HEK293 (cell line): ENCODE data around the gene OR1M1.

Experiments
- GLI2 ChIP-seq: fragments of 450-650 bp; formaldehyde crosslinking; IDR thresholded peaks from 2 replicates; pipeline ENCODE4; 2017; ENCODE audit warnings: missing biosample characterization, missing genetic modification characterization, low read depth, borderline replicate concordance
- IKZF3 ChIP-seq: fragments of 450-650 bp; IDR thresholded peaks from 2 replicates; pipeline ENCODE4 v1.5.0; 2018; ENCODE audit warnings: missing biosample characterization, mild to moderate bottlenecking, missing genetic modification characterization, moderate library complexity
- KLF1 ChIP-seq: fragments of 450-650 bp; formaldehyde crosslinking; IDR thresholded peaks from 2 replicates; pipeline ENCODE4 v1.5.1; 2016; ENCODE audit warnings: missing biosample characterization, missing genetic modification characterization
- KLF7 ChIP-seq: fragments of 450-650 bp; formaldehyde crosslinking; IDR thresholded peaks from 2 replicates; pipeline ENCODE4 v1.5.1; 2016; ENCODE audit warnings: missing biosample characterization, missing genetic modification characterization, borderline replicate concordance
- KLF8 ChIP-seq: fragments of 450-650 bp; formaldehyde crosslinking; IDR thresholded peaks from 2 replicates; pipeline ENCODE4 v1.5.1; 2016; ENCODE audit warnings: missing biosample characterization, missing genetic modification characterization
- PBX3 ChIP-seq: sonication (generic); formaldehyde crosslinking; IDR thresholded peaks from 2 replicates; pipeline ENCODE4 v1.8.1; 2022; ENCODE audit warnings: mild to moderate bottlenecking, moderate library complexity, missing genetic modification reagents
- PRDM1 ChIP-seq: fragments of 450-650 bp; formaldehyde crosslinking; IDR thresholded peaks from 2 replicates; pipeline ENCODE4; 2016; ENCODE audit warnings: missing biosample characterization, missing genetic modification characterization
- PRDM10 ChIP-seq: fragments of 450-650 bp; formaldehyde crosslinking; IDR thresholded peaks from 2 replicates; pipeline ENCODE4 v1.5.1; 2016; ENCODE audit warnings: missing biosample characterization, missing genetic modification characterization
- SP2 ChIP-seq: fragments of 450-650 bp; formaldehyde crosslinking; IDR thresholded peaks from 2 replicates; pipeline ENCODE4 v1.5.1; 2016; ENCODE audit warnings: missing biosample characterization, missing genetic modification characterization
- SP7 ChIP-seq: fragments of 450-650 bp; formaldehyde crosslinking; IDR thresholded peaks from 2 replicates; pipeline ENCODE4 v1.5.1; 2016; ENCODE audit warnings: missing biosample characterization, missing genetic modification characterization
- YY2 ChIP-seq: fragments of 450-650 bp; formaldehyde crosslinking; IDR thresholded peaks from 2 replicates; pipeline ENCODE4 v1.5.1; 2016; ENCODE audit warnings: missing biosample characterization, missing genetic modification characterization
- ZBTB44 ChIP-seq: fragments of 450-650 bp; IDR thresholded peaks from 2 replicates; pipeline ENCODE4 v1.5.1; 2018; ENCODE audit warnings: missing biosample characterization, mild to moderate bottlenecking, missing genetic modification characterization
- ZBTB48 ChIP-seq: fragments of 450-650 bp; formaldehyde crosslinking; IDR thresholded peaks from 2 replicates; pipeline ENCODE4 v1.5.1; 2016; ENCODE audit warnings: missing biosample characterization, missing genetic modification characterization
- ZBTB8A ChIP-seq: fragments of 450-650 bp; formaldehyde crosslinking; IDR thresholded peaks from 2 replicates; pipeline ENCODE4 v1.5.1; 2016; ENCODE audit warnings: missing biosample characterization, missing genetic modification characterization
- ZFHX2 ChIP-seq: fragments of 450-650 bp; formaldehyde crosslinking; conservative IDR thresholded peaks from 2 replicates; pipeline ENCODE4 v1.5.1; 2016; ENCODE audit warnings: missing biosample characterization, missing genetic modification characterization
- ZNF121 ChIP-seq: fragments of 450-650 bp; formaldehyde crosslinking; IDR thresholded peaks from 2 replicates; pipeline ENCODE4 v1.5.1; 2016; ENCODE audit warnings: missing biosample characterization, missing genetic modification characterization
- ZNF146 ChIP-seq: fragments of 450-650 bp; formaldehyde crosslinking; IDR thresholded peaks from 2 replicates; pipeline ENCODE4 v1.5.1; 2016; ENCODE audit warnings: missing biosample characterization, missing genetic modification characterization
- ZNF169 ChIP-seq: fragments of 450-650 bp; formaldehyde crosslinking; IDR thresholded peaks from 2 replicates; pipeline ENCODE4 v1.5.1; 2016; ENCODE audit warnings: missing biosample characterization, missing genetic modification characterization
- ZNF18 ChIP-seq: fragments of 450-650 bp; formaldehyde crosslinking; IDR thresholded peaks from 2 replicates; pipeline ENCODE4 v1.5.1; 2016; ENCODE audit warnings: missing biosample characterization, missing genetic modification characterization
- ZNF2 ChIP-seq: fragments of 450-650 bp; formaldehyde crosslinking; IDR thresholded peaks from 2 replicates; pipeline ENCODE4 v1.5.1; 2016; ENCODE audit warnings: missing biosample characterization, missing genetic modification characterization
- ZNF202 ChIP-seq: fragments of 450-650 bp; formaldehyde crosslinking; IDR thresholded peaks from 2 replicates; pipeline ENCODE4 v1.5.1; 2016; ENCODE audit warnings: missing biosample characterization, missing genetic modification characterization, borderline replicate concordance
- ZNF214 ChIP-seq: fragments of 450-650 bp; formaldehyde crosslinking; IDR thresholded peaks from 2 replicates; pipeline ENCODE4 v1.5.1; 2017; ENCODE audit warnings: missing biosample characterization, mild to moderate bottlenecking, missing genetic modification characterization, borderline replicate concordance
- ZNF239 ChIP-seq: fragments of 450-650 bp; formaldehyde crosslinking; IDR thresholded peaks from 2 replicates; pipeline ENCODE4 v1.5.1; 2016; ENCODE audit warnings: missing biosample characterization, missing genetic modification characterization
- ZNF311 ChIP-seq: fragments of 450-650 bp; formaldehyde crosslinking; IDR thresholded peaks from 2 replicates; pipeline ENCODE4 v1.5.1; 2017; ENCODE audit warnings: missing biosample characterization, missing genetic modification characterization, borderline replicate concordance
- ZNF350 ChIP-seq: fragments of 450-650 bp; formaldehyde crosslinking; IDR thresholded peaks from 2 replicates; pipeline ENCODE4 v1.5.0; 2017; ENCODE audit warnings: missing biosample characterization, mild to moderate bottlenecking, missing genetic modification characterization
- ZNF544 ChIP-seq: fragments of 450-650 bp; formaldehyde crosslinking; IDR thresholded peaks from 2 replicates; pipeline ENCODE4 v1.5.0; 2017; ENCODE audit warnings: missing biosample characterization, missing genetic modification characterization
- ZNF548 ChIP-seq: fragments of 450-650 bp; formaldehyde crosslinking; IDR thresholded peaks from 2 replicates; pipeline ENCODE4 v1.5.1; 2016; ENCODE audit warnings: missing biosample characterization, missing genetic modification characterization
- ZNF560 ChIP-seq: fragments of 450-650 bp; formaldehyde crosslinking; IDR thresholded peaks from 2 replicates; pipeline ENCODE4 v1.5.1; 2017; ENCODE audit warnings: missing biosample characterization, missing genetic modification characterization, borderline replicate concordance
- ZNF624 ChIP-seq: fragments of 450-650 bp; formaldehyde crosslinking; IDR thresholded peaks from 2 replicates; pipeline ENCODE4 v1.5.1; 2017; ENCODE audit warnings: missing biosample characterization, missing genetic modification characterization
- ZNF777 ChIP-seq: fragments of 450-650 bp; formaldehyde crosslinking; IDR thresholded peaks from 2 replicates; pipeline ENCODE4 v1.5.1; 2017; ENCODE audit warnings: missing biosample characterization, missing genetic modification characterization, borderline replicate concordance
- ZSCAN23 ChIP-seq: fragments of 450-650 bp; formaldehyde crosslinking; IDR thresholded peaks from 2 replicates; pipeline ENCODE4 v1.5.1; 2016; ENCODE audit warnings: missing biosample characterization, missing genetic modification characterization

OR1M1 gene

GRCh38 chr19:9075064-9075949, 11.6 kb upstream of the OR1M1 start (continued):
- TF ChIP-seq KLF7: no peak
- no peak for TF ChIP-seq GLI2 (tag by site-specific recombination)
- no peak for TF ChIP-seq ZNF350 (tag by site-specific recombination)
- peak; percentile 31; the same call in 1 of the 2 replicates for TF ChIP-seq IKZF3
- no peak for TF ChIP-seq ZNF169 (tag by site-specific recombination)
- no peak for TF ChIP-seq ZNF544
- peak; percentile 100 for TF ChIP-seq ZNF18 (tag by site-specific recombination)
- peak; percentile 49; the same call in 1 of the 2 replicates for TF ChIP-seq ZSCAN23 (tag by site-specific recombination)
- no peak for TF ChIP-seq ZNF311 (tag by site-specific recombination)
- TF ChIP-seq PRDM10 (tag by site-specific recombination): peak; percentile 91
- TF ChIP-seq KLF1: peak; percentile 40; the same call in 1 of the 2 replicates
- TF ChIP-seq ZNF560 (tag by site-specific recombination): 0 out of 2 replicates have a peak, but pooled peaks have one; percentile 13
- TF ChIP-seq YY2 (tag by site-specific recombination): no peak
- TF ChIP-seq ZNF239: no peak
- peak; percentile 76 for TF ChIP-seq KLF8 (tag by site-specific recombination)
- TF ChIP-seq ZNF146: no peak
- no peak for TF ChIP-seq PRDM1 (tag by site-specific recombination)
- no peak for TF ChIP-seq ZNF202
- TF ChIP-seq PBX3 (CRISPR knock-in tag): no peak
- no peak for TF ChIP-seq ZNF777 (tag by site-specific recombination)
- TF ChIP-seq ZFHX2 (tag by site-specific recombination): peak; percentile 65
- peak; percentile 91 for TF ChIP-seq SP7 (tag by site-specific recombination)
- TF ChIP-seq ZNF548: no peak
- TF ChIP-seq ZNF2 (tag by site-specific recombination): peak; percentile 64; the same call in 1 of the 2 replicates
- TF ChIP-seq ZBTB8A: no peak
- TF ChIP-seq ZBTB44 (tag by site-specific recombination): peak; percentile 94
- TF ChIP-seq ZBTB48 (tag by site-specific recombination): peak; percentile 40; the same call in 1 of the 2 replicates
- no peak for TF ChIP-seq ZNF121 (tag by site-specific recombination)
- TF ChIP-seq SP2 (tag by site-specific recombination): peak; percentile 17; the same call in 1 of the 2 replicates
- TF ChIP-seq ZNF214 (tag by site-specific recombination): no peak
- TF ChIP-seq ZNF624 (tag by site-specific recombination): no peak
